ENCODE results near the gene GRK1. TPM values are rescaled to one million over a fixed set of nuclear protein-coding genes. Genes with fewer than 3 reads are reported as not detected.

GRK1 gene
- total RNA-seq, 1 donor from 2014 or later = not detected

DNA sequence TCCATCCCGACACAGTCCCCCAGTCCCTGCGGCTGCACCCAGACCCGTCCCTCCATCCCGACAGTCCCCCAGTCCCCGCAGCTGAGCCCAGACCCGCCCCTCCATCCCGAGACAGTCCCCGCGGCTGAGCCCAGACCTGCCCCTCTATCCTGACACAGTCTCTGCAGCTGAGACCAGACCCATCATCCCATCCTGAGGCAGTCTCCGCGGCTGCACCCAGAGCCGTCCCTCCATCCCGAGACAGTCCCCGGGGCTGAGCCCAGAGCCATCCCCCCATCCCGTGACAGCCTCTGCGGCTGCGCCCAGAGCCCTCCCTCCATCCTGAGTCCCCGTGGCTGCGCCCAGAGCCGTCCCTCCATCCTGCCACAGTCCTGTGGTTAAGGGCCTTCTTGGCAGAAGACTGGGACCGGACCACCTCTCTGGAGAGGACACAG lies 63.3 kb downstream of the GRK1 start:
- H3K36me3 Mint-ChIP-seq (ENCODE audit: low read depth, unreplicated experiment) = peaks cover 3% of the 10 kb centered on the region
- FAIRE-seq = no peak

DNA sequence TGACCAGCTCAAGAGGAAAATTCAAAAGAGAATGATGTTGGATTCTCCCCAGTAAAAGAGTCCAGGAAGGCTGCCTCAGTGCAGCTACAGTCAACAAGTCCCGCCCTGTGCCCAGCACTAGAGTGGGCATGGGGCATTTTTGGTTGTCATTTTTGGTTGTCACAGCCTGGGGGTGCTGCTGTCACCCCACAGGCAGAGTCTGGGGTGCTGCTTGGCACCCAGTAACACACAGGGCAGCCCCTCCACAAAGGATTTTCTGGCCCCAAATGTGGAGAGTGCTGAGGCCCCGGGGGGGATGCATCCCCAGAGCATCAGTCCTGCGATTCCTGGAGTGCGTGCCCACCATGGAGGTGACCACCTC lies 63.8 kb downstream of the GRK1 start:
- peaks cover 3% of the 10 kb centered on the region for H3K4me1 ChIP-seq (ENCODE audit: insufficient read depth, low read length)
- no peak overlapping the region for H2AFZ ChIP-seq (ENCODE audit: low read depth, low read length)
- H3K4me1 Mint-ChIP-seq (ENCODE audit: low read depth, unreplicated experiment) = no peaks in the 10 kb centered on the region
- FAIRE-seq (no peak), DNase-seq (ENCODE audit: low read depth) (no peak)
- no peaks in the 10 kb centered on the region for H3K9me3 ChIP-seq (ENCODE audit: insufficient read depth, low read depth, low read length)
- H3K36me3 Mint-ChIP-seq (ENCODE audit: low read depth, unreplicated experiment) = peaks cover 3% of the 10 kb centered on the region
- H3K27ac ChIP-seq (ENCODE audit: low read depth, low read length) = no peak overlapping the region
- no peaks in the 10 kb centered on the region for H3K36me3 ChIP-seq (ENCODE audit: insufficient read depth, low read length)
- TF ChIP-seq, protein P1, sequence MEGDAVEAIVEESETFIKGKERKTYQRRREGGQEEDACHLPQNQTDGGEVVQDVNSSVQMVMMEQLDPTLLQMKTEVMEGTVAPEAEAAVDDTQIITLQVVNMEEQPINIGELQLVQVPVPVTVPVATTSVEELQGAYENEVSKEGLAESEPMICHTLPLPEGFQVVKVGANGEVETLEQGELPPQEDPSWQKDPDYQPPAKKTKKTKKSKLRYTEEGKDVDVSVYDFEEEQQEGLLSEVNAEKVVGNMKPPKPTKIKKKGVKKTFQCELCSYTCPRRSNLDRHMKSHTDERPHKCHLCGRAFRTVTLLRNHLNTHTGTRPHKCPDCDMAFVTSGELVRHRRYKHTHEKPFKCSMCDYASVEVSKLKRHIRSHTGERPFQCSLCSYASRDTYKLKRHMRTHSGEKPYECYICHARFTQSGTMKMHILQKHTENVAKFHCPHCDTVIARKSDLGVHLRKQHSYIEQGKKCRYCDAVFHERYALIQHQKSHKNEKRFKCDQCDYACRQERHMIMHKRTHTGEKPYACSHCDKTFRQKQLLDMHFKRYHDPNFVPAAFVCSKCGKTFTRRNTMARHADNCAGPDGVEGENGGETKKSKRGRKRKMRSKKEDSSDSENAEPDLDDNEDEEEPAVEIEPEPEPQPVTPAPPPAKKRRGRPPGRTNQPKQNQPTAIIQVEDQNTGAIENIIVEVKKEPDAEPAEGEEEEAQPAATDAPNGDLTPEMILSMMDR (IDR thresholded peaks at IDR 0.05; ENCODE audit: insufficient read depth, low read depth, low read length) = no peak
- no peak for TF ChIP-seq EZH2 (IDR thresholded peaks at IDR 0.05; ENCODE audit: insufficient read depth, low read length)
- peaks cover 11% of the 10 kb centered on the region for H3K27me3 ChIP-seq (ENCODE audit: insufficient read depth, low read length)
- no peaks in the 10 kb centered on the region for H3K79me2 ChIP-seq (ENCODE audit: insufficient read depth, low read length)
- no peak overlapping the region for H3K4me3 ChIP-seq (ENCODE audit: insufficient read depth, low read depth, low read length)
- H4K20me1 ChIP-seq (ENCODE audit: insufficient read depth, low read length) = no peaks in the 10 kb centered on the region
- no peaks in the 10 kb centered on the region for H3K9me3 Mint-ChIP-seq (ENCODE audit: unreplicated experiment)
- H3K9ac ChIP-seq (ENCODE audit: low read length) = no peak overlapping the region
- H3K4me3 Mint-ChIP-seq (ENCODE audit: unreplicated experiment) = no peak overlapping the region
- no peak overlapping the region for H3K4me2 ChIP-seq (ENCODE audit: low read length)
- no peak overlapping the region for H3K27ac Mint-ChIP-seq (ENCODE audit: unreplicated experiment)
- H3K27me3 Mint-ChIP-seq (ENCODE audit: low read depth, unreplicated experiment) = peaks cover 29% of the 10 kb centered on the region

More for the DNA sequence above, 63.3 kb downstream of the GRK1 start:
- DNase-seq (ENCODE audit: low read depth) = no peak
- peak; percentile 91 for TF ChIP-seq EZH2 (IDR thresholded peaks at IDR 0.05; ENCODE audit: insufficient read depth, low read length)
- TF ChIP-seq, protein P1 (IDR thresholded peaks at IDR 0.05; ENCODE audit: insufficient read depth, low read depth, low read length) = no peak
- H3K4me3 ChIP-seq (ENCODE audit: insufficient read depth, low read depth, low read length) = no peak overlapping the region
- no peaks in the 10 kb centered on the region for H4K20me1 ChIP-seq (ENCODE audit: insufficient read depth, low read length)
- H3K9ac ChIP-seq (ENCODE audit: low read length) = no peak overlapping the region
- H3K36me3 ChIP-seq (ENCODE audit: insufficient read depth, low read length) = no peaks in the 10 kb centered on the region
- H3K27me3 ChIP-seq (ENCODE audit: insufficient read depth, low read length) = peaks cover 11% of the 10 kb centered on the region
- Mint-ChIP-seq H3K27me3 (ENCODE audit: low read depth, unreplicated experiment) (peaks cover 29% of the 10 kb centered on the region), H3K27ac (ENCODE audit: unreplicated experiment) (no peak overlapping the region), H3K4me1 (ENCODE audit: low read depth, unreplicated experiment) (no peaks in the 10 kb centered on the region), H3K9me3 (ENCODE audit: unreplicated experiment) (no peaks in the 10 kb centered on the region), H3K4me3 (ENCODE audit: unreplicated experiment) (no peak overlapping the region)
- peaks cover 3% of the 10 kb centered on the region for H3K4me1 ChIP-seq (ENCODE audit: insufficient read depth, low read length)
- no peak overlapping the region for H2AFZ ChIP-seq (ENCODE audit: low read depth, low read length)
- no peaks in the 10 kb centered on the region for H3K9me3 ChIP-seq (ENCODE audit: insufficient read depth, low read depth, low read length)
- H3K27ac ChIP-seq (ENCODE audit: low read depth, low read length) = no peak overlapping the region
- no peak overlapping the region for H3K4me2 ChIP-seq (ENCODE audit: low read length)
- no peaks in the 10 kb centered on the region for H3K79me2 ChIP-seq (ENCODE audit: insufficient read depth, low read length)

DNA sequence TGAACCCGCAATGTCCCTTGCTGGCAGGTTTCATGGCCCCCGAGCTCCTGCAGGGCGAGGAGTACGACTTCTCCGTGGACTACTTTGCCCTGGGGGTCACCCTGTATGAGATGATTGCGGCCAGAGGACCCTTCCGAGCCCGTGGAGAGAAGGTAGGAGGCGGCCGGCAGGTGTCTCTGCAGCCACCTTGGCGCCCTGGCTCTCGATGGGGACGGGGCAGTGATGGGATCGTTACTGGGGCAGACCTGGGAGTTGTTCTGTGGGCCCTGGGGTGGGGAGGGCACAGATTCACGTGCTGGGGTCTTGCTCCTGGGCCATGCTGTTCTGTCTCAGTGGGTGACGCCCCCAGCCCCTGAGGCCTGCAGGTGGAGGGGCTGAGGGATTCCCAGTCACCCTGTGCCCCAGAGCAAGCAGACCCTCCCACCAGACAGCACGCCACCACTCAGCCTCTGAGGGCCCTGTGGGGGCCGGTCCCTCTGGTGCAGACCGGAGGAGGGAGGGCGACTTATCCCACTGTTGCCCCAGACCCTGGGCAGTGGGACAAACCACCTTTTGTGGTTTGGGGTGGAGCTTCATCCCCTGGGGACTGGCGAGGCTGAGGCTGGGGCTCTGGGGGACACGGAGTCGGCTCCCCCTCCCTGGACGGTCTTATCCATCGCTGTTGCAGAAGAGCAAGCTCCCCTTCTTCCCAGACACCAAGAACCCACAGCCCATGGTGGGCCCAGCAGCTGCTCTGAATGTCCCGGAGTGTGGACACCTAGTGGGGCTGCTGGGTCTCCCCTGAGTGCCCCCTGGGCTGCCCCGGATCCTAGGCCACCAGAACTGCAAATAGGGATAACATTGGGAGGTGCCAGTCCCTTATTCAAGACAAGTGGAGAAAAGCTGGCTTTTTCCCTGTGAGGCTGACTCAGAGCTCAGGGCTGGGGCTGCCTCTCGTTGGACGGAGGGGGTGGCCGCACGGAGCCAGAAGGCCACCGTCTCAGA lies 64.5 kb downstream of the GRK1 start:
- no peak overlapping the region for H3K4me3 ChIP-seq (ENCODE audit: insufficient read depth, low read depth, low read length)
- DNase-seq (ENCODE audit: low read depth) (no peak), FAIRE-seq (no peak)
- H3K9me3 ChIP-seq (ENCODE audit: insufficient read depth, low read depth, low read length) = no peaks in the 10 kb centered on the region
- H3K27ac Mint-ChIP-seq (ENCODE audit: unreplicated experiment) = no peak overlapping the region
- no peaks in the 10 kb centered on the region for H4K20me1 ChIP-seq (ENCODE audit: insufficient read depth, low read length)
- H3K4me1 Mint-ChIP-seq (ENCODE audit: low read depth, unreplicated experiment) = no peaks in the 10 kb centered on the region
- H3K79me2 ChIP-seq (ENCODE audit: insufficient read depth, low read length) = no peaks in the 10 kb centered on the region
- peaks cover 2% of the 10 kb centered on the region for H3K4me1 ChIP-seq (ENCODE audit: insufficient read depth, low read length)
- H3K27ac ChIP-seq (ENCODE audit: low read depth, low read length) = no peak overlapping the region
- TF ChIP-seq, protein P1 (IDR thresholded peaks at IDR 0.05; ENCODE audit: insufficient read depth, low read depth, low read length) = no peak
- no peak for TF ChIP-seq EZH2 (IDR thresholded peaks at IDR 0.05; ENCODE audit: insufficient read depth, low read length)
- no peak overlapping the region for H3K9ac ChIP-seq (ENCODE audit: low read length)
- no peak overlapping the region for H3K4me3 Mint-ChIP-seq (ENCODE audit: unreplicated experiment)
- H3K4me2 ChIP-seq (ENCODE audit: low read length) = no peak overlapping the region
- H3K9me3 Mint-ChIP-seq (ENCODE audit: unreplicated experiment) = no peaks in the 10 kb centered on the region
- peaks cover 3% of the 10 kb centered on the region for H3K36me3 Mint-ChIP-seq (ENCODE audit: low read depth, unreplicated experiment)
- H3K36me3 ChIP-seq (ENCODE audit: insufficient read depth, low read length) = no peaks in the 10 kb centered on the region
- H3K27me3 Mint-ChIP-seq (ENCODE audit: low read depth, unreplicated experiment) = peaks cover 33% of the 10 kb centered on the region
- H3K27me3 ChIP-seq (ENCODE audit: insufficient read depth, low read length) = peaks cover 11% of the 10 kb centered on the region
- H2AFZ ChIP-seq (ENCODE audit: low read depth, low read length) = no peak overlapping the region
